ENCODE data around the gene FA2H.

DNA sequence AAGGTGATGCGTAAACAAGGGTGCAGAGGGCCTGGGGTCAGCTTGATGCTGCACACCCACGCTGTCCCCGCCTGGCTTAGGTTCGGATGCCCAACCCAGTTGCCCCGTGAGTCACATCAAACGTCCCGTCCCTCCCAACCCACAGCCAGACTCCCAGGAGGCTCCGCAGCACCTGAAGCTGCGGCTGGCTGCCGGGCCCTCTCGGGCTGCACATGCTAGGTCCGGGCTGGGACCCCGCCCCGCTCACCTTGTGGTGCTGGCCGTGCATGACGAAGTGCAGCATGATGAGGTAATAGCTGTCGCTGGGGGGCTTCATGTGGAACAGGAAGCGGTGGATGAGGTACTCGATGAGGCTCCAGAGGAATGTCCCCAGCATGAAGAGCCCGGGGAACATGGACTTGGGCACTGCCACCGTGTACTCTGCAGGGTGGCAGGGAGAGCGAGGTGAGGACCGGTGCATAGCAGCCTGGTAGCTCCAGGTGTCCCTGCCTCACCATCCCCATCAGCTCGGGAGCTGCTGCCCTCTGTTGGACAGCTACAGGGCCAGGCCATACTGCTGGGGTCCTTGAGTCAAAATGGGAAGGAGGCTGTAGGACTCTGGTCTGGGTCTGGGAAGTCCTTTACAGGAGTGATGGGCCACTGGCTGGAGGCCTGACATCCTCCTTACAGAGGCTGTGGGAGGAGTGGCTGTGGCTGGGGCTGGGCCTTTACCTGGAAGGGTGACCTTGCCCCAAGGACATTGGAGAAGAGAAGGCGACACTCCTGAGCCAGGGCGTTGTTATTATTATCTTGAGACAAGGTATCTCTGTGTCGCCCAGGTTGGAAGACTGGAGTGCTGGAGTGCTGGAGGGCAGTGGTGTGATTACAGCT is 55.6 kb downstream of the FA2H start:
- TF ChIP-seq EZH2 (IDR thresholded peaks at IDR 0.05), result no peak
- TF ChIP-seq, protein P1, sequence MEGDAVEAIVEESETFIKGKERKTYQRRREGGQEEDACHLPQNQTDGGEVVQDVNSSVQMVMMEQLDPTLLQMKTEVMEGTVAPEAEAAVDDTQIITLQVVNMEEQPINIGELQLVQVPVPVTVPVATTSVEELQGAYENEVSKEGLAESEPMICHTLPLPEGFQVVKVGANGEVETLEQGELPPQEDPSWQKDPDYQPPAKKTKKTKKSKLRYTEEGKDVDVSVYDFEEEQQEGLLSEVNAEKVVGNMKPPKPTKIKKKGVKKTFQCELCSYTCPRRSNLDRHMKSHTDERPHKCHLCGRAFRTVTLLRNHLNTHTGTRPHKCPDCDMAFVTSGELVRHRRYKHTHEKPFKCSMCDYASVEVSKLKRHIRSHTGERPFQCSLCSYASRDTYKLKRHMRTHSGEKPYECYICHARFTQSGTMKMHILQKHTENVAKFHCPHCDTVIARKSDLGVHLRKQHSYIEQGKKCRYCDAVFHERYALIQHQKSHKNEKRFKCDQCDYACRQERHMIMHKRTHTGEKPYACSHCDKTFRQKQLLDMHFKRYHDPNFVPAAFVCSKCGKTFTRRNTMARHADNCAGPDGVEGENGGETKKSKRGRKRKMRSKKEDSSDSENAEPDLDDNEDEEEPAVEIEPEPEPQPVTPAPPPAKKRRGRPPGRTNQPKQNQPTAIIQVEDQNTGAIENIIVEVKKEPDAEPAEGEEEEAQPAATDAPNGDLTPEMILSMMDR (IDR thresholded peaks at IDR 0.05), result no peak
